ENCODE measurements around the gene ELL2.

Gene ELL2

DNA sequence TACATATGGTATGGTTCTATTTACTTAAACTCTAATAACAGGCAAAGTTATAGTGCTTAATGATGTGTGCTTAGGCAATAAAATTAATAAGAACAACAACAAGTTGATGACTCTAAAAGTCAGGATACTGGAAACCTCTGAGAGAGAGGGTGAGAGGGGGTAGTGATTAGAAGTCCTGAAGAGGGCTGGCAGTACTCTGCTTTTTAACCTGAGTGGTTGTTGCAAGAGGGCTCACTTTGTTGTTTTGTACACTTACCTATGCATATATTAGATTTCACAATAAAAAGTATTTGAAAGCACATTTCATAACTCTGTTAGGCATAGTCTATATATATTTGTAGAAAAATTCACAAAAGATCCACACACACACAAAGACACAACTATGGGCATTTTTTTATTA is 21.4 kb upstream of the ELL2 start:
- no peak for DNase-seq (ENCODE audit: low read depth, low spot score)

DNA sequence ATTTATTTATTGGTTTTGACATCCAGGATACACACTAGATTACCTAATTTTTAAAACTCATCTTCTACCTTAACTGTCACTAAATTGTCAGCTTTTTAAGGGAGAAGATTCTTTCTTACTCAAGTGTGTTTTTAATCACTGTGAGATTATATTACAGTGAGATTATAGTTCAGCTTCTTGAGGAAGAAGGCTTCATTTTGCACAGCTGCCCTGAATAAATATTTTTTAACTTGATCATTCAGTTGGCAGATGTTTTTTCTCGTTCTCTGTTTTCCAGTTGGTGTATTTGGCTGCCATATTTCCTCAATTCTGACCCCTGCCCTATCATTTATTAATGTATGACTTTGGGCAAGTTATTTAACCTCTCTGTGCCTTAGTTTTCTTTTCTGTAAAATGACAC is 15.0 kb upstream of the ELL2 start:
- DNase-seq (ENCODE audit: low read depth, low spot score), result no peak

DNA sequence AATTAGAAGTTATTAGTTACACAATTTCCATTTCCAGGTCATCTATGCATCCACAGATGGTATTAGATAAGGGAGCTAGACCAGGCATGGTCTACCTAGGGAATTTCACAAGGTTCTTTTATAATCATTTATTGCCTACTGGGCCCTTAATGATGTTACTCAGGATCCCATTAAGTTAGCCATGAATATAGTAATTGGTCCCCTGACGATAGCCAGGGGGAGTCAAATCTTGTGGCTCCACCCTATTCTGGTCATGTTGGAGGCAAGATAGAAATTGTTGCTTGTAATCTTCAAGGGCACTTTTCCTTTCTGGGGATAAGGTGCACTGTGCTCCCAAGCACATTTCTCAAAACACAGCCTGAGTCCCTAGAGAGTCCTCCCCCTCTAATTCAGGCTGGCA is 14.1 kb upstream of the ELL2 start:
- no peak for DNase-seq (ENCODE audit: low read depth, low spot score)

DNA sequence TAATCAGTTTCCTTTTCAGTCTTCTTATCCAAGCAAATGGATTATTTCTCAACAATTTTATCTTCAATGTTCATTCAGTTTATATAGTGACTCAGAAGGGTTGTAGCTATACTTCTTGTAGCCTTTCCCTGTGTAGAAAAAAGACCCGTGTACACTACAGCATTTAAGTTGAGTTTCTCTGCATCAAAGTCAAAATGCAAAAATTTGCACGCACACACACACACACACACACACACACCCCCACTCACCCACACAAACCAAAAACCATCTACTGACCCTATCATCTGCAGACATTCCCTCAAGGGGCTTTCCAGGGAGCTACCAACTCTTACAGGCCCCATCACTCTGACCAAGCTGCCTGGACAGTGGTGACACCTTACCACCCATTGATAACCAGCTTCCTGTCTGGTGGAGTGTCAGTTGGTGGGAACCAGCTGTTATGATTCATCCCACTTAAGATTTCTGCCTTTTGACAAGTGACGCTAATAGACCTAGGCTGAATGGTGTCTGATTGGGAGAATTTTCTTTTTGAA is 12.2 kb upstream of the ELL2 start:
- DNase-seq (ENCODE audit: low read depth, low spot score), result no peak

DNA sequence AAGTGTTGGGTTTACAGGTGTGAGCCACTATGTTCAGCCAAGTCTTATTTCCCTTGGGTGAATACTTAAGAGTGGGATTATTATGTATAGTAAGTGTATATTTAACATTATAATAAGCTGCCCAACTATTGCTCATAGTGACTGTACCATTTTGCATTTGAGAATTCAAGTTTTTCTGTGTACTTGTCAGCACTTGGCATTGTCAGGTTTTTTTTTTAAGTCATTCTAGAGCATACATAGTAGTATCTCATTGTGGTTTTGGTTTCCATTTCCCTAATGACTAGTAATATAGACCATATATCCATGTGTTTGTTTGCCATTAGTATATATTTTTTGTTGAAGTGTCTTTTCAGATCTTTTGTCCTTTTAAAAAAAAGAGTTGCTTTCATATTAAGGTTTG is 10.5 kb upstream of the ELL2 start:
- no peak for DNase-seq (ENCODE audit: low read depth, low spot score)

DNA sequence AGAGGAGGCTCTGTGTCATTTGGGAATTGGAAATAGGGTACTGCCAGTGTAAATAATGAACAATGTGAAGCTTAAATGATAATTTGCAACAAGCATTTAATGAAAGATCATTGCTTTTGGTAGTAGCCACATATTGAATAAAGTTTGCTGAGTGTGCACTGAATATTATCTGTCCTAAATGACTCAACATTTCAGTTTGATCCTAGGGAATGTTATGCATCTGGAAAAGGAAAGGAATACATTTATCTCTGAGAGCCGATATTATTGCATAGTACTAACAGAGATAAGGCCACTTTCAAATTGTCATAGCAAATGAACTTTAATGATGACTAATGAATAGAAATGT is 8.7 kb upstream of the ELL2 start:
- DNase-seq (ENCODE audit: low read depth, low spot score), result no peak

DNA sequence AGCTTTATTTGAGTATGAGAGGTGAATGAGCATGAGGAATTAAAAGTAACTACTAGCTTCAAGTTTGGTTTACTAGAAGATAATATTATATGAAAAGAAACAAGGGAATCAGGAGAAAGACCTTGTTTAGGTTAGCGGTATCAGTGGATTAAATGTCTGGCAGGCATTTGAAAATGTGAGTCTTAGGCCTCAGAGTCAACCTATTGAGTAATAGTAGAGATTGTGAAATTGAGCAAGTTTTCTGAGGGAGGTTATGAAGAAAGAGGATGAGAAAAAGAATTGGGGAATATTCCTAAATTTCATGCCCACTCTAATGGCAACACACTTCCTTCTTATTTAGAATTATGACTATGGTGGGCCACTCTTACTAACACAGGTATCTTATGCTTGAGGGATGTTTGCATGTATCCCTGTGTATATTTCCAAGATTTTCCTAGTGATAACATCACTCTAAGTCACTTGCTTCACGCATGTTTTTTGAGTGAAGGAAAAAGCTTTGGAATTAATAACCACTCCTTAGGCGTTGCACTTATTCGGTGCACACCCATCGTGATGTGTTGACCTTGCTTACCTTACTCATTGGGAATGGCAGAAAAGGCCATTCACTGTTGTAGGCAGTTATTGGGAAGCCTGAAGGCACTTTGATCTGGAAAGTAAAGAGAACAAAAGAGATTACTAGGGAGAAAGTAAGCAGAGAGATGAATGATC is 8.2 kb upstream of the ELL2 start:
- no peak for DNase-seq (ENCODE audit: low read depth, low spot score)

DNA sequence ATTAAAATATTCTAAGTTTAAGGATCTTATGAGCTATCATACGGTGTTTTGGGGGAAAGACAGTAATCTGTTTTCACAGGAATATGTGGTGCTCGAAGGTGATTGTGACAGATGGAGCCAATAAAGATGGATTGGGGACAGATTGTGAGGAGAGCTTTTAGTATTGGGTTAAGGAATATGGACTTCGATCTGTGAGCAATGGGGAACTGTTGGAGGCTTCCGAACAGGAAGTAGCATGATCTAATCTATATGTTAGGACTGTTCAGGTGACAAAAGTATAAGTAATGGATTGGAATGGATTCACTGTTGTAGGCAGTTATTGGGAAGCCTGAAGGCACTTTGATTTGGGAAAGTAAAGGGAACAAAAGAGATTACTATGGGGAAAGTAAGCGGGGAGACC is 7.4 kb upstream of the ELL2 start:
- DNase-seq (ENCODE audit: low read depth, low spot score), result no peak

DNA sequence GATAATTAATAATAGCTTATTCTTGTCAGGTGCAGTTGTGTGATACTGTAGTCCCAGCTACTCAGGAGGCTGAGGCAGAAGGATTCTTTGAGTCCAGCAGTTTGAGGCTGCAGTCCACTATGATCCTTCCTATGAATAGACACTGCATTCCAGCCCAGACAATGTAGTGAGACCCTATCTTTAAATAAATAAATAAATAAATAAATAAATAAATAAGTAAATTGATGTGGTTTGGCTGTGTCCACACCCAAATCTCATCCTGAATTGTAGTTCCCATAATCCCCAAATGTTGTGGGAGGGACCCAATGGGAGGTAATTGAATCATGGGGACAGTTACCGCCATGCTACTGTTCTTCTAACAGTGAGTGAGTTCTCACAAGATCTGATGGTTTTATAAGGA is 5.6 kb upstream of the ELL2 start:
- no peak for DNase-seq (ENCODE audit: low read depth, low spot score)

DNA sequence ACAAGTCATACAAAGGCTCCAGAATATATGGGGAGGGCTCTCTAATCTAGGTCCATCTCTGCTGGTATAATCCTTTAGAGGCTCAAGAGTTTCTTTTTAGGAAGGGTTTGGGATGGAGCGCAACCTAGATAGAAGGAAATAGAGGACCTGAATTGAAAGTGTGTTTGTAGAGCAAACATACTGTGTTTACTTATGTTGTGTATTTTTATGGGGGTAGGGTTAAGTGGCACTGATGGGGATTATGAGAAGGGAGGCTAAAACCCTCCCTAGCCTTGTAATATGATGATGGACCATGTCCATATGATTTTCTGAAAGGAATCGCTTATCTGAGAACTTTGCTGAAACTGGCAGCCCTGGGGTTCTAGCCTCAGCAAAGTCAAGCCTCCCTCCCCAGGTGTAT is 4.4 kb upstream of the ELL2 start:
- no peak for DNase-seq (ENCODE audit: low read depth, low spot score)

DNA sequence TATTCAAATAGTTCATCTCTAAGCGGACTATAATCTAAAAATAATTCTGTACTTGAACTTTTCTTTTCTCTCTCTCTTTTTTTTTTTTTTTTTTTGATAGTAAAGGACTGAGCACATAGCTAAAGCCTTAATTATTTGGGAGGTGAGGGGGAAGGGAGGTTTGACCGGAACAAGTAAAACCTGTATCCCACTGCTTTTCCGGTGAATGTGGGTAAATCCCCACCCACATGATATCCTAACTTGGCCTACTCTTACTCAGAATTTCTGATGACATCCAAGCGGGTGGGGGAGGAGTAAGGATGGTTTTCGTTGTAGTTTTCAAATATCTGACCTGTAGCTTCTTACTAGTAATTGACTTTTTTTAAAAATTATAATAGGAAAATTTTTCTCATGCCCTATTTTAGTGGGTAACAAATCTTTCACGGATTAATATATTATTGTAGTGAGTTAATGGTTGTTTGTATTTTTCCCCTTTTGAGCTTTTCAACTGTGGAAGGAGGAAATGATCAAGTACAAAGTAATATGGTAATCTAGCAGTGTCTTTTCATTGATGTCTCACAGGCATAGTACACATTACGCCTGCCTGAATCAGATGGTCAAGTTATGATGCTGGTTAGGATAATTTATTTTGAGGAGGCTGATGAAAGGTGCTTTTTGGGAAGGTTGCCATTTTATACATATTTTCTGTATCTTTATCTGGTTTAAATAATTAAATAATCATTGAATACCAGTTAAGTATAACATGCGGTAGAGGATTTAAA is 2.2 kb upstream of the ELL2 start:
- no peak for DNase-seq (ENCODE audit: low read depth, low spot score)

DNA sequence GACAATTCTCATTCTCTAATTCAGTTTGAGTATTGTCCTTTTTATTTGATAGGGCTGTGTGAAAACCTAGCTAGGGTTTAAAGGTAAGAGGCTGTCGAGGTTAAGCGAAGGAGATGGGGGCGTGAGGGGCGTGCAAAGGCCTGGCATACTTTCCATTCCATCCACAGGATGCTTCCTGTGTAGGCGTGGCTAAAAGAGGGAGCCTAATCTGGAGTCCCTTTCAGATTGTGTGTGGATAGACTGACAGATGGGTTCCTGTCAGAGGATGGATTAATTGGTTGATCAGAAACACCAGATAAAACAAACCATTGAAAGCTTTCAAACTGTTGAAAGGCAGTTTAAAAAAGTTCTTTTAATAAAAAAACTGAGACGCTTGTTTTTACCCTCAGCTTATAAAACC is 1.1 kb upstream of the ELL2 start:
- DNase-seq (ENCODE audit: low read depth, low spot score), result peak; percentile 69

DNA sequence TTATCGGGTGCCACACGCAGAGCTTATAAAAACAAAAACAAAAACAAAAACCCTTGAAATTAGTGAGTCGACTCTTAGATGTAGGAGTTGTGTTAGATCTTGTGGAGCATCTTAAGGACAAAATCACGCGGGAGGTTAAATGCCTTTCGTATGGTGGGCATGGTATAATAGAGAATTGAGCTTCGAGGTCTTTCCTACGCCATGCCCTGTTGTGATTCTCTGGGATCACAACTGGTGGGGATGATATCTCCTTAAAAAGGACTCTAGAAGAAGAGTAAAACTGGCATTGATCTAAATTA is 773 bp upstream of the ELL2 start:
- no peak for DNase-seq (ENCODE audit: low read depth, low spot score)

DNA sequence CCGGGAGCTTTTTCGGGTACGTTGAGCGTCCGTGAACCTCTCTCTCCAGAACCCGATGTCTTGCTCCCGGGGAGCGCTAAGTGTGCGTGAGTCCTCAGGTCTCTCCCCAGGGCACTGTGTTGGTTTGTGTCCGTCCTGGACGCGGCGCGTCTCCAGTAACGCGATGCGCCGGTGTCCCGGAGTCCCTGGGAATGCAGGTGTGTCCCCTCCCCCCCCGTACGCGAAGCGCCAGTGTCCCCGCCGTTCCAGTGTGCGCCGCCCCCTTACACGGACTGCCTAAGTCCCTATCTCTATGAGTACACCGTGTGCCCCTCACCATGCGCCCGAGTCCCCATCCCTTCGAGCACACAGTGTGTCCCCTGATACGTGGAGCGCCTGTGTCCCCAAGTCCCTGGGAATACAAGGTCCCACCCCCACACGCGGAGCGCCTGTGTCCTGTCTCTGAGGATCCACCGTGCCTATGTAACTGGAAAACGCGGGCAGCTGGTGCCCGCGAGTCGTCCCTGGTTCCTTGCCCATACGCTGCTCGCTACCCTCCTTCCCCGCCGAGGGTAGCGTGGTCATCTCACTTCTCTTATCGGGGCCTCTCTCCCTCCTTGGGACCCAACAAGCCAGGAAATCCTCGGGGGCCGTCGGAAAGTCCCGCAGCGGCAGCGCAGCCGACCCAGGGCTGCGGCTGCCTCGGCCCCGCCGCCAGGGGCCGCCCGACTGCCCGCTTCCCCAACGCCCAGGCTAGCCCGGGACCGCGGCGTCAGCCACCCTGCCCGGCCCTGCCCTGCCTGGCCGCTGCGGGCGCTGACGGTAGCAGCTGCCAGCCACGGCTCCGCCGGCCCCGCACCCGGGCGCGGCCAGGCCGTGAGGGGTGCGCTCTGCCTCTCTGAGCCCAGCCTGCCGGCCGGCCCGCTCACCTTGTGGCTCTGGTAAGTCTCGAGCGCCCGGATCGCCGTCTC is 709 bp downstream of the ELL2 start:
- no peak for DNase-seq (ENCODE audit: low read depth, low spot score)

DNA sequence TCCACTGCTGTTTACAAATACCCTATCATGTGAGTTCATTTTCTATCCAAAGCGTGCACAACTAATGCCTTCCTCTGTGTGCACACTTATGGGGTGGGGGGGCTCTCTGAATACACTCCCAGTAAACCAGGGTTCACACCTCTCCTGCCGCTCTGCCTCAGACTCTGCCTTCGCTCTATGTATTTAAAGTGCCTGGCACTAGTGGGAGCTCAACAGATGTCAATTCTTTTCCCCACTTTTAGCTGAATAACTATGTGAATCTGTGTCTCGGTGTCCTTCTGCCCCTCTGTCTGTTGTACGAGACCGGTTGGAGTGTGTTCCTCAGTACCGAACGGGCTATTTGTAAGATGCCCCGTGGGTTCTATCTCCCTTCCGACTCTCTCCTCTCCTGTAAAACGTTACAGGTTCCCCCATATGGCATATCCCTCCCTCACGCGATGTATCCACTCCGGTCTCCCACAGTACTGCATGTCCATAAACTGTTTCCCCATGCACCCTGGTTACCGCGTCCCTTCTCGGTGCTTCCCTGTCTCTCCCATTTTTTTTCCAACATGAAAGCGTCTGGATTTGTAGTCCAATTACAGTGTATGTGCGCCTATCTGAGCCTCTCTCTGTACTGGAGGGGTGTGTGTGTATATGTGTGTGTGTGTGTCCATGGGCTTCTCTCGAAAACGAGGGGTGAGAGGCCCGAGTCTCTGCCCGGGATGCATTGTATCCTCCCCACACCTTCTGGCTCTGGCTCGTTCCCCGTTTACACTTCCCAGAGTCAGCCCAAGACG is 1.6 kb downstream of the ELL2 start:
- DNase-seq (ENCODE audit: low read depth, low spot score), result no peak

DNA sequence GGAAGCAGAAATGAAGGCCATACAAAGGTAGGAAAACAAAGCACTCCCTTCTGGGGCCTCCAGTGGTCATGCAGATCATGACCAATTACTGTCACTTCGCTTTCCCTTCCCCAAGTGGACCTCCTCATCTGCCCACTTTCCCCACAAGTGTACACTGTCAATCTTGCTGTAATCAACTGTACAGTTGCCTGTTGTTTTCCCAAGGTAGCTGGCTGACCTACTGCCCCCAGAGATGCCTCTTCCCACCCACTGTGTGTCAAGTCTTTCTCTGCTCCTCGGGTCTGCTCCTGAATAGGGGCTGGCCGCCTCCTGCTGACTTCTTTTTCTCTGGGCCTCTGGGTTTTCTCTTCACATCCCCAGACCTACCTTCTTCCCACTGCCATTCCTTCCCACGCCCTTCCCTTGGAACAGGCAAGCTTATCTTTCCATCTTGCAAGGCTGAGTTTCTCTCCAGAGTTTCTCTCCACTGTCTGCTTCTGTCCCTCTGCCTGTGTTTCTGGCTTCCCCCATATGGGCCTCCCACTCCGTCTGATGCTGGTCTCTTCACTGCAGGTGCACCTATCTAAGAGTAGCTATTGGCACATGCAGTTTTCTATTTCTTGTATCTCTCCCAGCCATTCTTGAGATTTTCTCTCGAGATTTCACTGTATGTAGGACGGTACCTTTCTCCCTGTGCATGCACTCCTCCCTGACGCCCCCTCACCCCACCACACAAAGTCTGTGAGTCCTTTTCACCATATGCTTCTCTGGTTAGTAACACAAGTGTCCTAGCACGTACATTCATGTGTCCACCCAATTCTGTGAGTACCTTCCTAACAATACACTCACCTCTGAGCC is 2.4 kb downstream of the ELL2 start:
- no peak for DNase-seq (ENCODE audit: low read depth, low spot score)

DNA sequence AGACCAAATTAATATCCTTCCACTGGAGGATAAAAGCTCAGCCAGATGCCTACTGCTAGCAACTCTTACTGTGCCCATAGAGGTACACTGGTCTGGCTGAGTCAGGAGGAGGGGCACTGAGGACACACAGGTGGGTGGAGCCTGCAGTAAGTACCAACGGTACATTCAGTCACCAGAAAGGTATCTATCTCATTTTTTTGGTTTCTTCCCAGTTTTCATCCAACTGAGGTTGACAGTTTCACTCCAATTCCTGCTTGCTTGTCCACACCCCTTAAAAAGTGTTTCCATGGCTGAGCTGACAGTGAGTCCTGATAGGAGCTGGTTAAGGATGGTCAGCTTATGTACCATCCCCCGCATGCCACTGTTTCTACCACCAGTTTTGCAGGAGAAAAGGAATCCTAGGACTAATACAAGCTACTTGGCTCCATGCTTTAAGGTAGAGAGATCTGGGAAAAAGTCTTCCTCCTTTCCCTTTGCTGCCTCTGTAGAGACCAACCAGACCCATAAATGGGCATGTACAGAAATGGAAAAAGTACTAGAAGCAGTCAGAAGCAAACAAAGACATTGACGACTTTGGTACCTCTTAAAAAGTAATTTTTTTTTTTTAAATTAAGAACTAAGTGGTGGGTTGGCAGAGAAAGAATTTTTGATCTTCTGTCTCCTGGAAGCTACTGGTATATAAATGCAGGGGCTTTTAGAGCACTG is 3.2 kb downstream of the ELL2 start:
- no peak for DNase-seq (ENCODE audit: low read depth, low spot score)

DNA sequence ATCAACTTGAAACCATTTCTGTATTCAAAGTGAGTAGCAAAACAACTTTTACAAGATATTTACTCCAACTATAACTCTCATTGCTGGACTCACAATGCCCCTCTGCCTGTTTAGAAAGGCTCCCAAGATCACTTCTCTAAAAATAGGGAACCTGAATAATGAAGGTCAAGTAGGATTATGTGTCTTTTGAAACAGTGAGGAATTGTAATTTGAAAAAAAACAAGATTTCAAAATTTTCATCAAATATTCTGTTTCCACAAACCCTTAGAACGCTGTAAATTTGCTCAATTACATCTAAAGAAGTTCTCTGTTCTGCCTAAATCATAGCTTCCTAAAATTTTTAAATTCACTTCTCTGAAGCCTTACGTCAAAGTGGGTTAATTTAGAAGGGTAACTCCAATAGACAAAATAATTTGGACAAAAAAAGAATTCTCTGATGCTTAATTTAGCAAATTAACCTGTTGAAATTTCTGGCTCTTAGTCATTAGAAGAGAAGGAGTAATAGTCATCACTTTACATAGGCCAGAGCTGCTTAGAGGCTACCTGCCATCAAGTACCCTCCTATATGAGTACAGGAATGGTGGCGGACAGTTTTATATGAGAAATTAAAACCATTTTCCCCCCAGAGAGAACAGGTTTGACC is 4.0 kb downstream of the ELL2 start:
- no peak for DNase-seq (ENCODE audit: low read depth, low spot score)

DNA sequence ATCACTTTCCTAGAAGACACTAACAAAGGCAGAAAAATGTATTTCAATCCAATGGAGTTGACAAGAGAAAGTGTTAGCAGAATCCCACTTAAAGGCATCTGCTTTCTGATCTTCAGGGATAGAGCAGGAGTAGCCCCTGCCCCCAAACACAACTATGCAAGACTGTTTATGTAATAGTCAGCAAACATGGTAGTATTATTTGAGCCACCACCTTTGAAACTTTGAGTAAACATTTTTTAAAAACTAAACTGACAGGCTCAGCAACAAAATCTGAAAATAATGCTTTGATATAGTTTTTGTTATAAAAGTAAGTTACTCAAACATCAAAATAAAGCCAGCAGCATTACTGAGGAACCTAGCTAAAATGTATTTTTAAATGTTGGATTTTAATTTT is 4.8 kb downstream of the ELL2 start:
- DNase-seq (ENCODE audit: low read depth, low spot score), result no peak

Data from iPS DF 19.7 (cell line).